Measurements from ENCODE around the gene ATG9B. TPM values are rescaled to one million over a fixed set of nuclear protein-coding genes. Genes with fewer than 3 reads are reported as not detected.

Gene ATG9B
- total and polyA plus RNA-seq, 10 donors, result 0.66 to 3.8 (median 2.4) TPM

DNA sequence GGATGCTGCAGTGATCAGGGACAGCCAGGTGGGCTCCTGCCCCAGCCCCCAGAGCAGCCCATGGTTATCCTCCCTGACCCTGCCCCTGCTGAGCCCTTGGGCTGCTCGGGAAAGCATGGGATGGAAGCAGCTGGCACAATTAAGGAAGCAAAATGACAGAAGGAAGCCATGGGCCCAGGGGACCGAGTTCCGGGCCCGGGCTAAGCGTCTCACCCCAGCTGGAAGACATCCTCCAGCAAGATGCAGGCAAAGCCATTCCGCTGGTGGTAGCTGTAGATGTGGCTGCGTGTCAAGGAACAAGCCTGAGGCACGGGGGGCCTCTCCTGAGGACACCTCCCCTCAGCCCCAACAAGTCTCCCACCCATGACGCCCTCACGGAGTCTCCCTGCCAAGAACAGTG is 1.1 kb downstream of the ATG9B start:
- WGBS, 5 donors, result 73 to 88% (median 75%) methylated on average over 9 to 10 of the region's 10 CpGs
- H3K36me3 ChIP-seq, result no peaks in the 10 kb centered on the region
- intact Hi-C loops (cut with DNase I; ENCODE audit: low total_unique reads), result no loop called here
- H3K4me1 ChIP-seq, result peaks cover 12 to 23% (median 22%) of the 10 kb centered on the region in 6 donors
- H3K9me3 ChIP-seq, result no peaks in the 10 kb centered on the region
- TF ChIP-seq POLR2A (IDR thresholded peaks at IDR 0.05), result no peak
- TF ChIP-seq, protein P1, sequence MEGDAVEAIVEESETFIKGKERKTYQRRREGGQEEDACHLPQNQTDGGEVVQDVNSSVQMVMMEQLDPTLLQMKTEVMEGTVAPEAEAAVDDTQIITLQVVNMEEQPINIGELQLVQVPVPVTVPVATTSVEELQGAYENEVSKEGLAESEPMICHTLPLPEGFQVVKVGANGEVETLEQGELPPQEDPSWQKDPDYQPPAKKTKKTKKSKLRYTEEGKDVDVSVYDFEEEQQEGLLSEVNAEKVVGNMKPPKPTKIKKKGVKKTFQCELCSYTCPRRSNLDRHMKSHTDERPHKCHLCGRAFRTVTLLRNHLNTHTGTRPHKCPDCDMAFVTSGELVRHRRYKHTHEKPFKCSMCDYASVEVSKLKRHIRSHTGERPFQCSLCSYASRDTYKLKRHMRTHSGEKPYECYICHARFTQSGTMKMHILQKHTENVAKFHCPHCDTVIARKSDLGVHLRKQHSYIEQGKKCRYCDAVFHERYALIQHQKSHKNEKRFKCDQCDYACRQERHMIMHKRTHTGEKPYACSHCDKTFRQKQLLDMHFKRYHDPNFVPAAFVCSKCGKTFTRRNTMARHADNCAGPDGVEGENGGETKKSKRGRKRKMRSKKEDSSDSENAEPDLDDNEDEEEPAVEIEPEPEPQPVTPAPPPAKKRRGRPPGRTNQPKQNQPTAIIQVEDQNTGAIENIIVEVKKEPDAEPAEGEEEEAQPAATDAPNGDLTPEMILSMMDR (IDR thresholded peaks at IDR 0.05 in 8 of 11, conservative IDR thresholded peaks at IDR 0.05 in 3 of 11), result no peak
- TF ChIP-seq POLR2AphosphoS5 (IDR thresholded peaks at IDR 0.05), result no peak
- H3K27me3 ChIP-seq (replicated peaks in 1 of 7), result peaks cover 0 to 55% (median 22%) of the 10 kb centered on the region in 7 donors
- no peak for DNase-seq
- no peak overlapping the region for H3K27ac ChIP-seq
- no peak overlapping the region for H3K4me3 ChIP-seq

DNA sequence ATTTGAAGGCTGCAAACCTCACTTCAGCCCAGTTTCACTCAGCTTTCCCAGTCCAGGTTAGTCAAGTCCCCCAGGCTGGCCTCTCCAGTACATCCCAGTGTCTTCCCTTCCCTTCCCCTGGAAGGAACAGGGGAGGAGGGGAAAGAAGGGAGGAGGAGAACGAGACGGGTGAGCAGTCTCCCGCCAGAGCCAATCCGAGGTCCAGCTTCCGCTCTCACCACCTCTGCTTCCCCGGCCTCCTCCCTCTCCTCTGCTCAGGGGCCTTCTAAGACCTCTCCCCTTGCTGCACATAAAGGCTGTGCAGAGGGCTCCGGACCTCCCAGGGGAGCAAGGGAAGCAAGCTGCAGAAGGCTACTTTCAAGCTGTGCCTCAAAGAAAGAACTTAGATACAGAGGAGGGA is 4.1 kb downstream of the ATG9B start:
- no peak for DNase-seq
- H3K9me3 ChIP-seq, result no peaks in the 10 kb centered on the region
- no peak for TF ChIP-seq POLR2AphosphoS5 (IDR thresholded peaks at IDR 0.05)
- TF ChIP-seq, protein P1 (IDR thresholded peaks at IDR 0.05 in 8 of 11, conservative IDR thresholded peaks at IDR 0.05 in 3 of 11), result no peak
- peaks cover 0 to 63% (median 25%) of the 10 kb centered on the region in 7 donors for H3K27me3 ChIP-seq (replicated peaks in 1 of 7)
- H3K36me3 ChIP-seq, result peaks cover 0 to 2% (median 0%) of the 10 kb centered on the region in 6 donors
- peaks cover 16 to 44% (median 29%) of the 10 kb centered on the region in 6 donors for H3K4me1 ChIP-seq
- no peak overlapping the region for H3K4me3 ChIP-seq
- H3K27ac ChIP-seq, result no peak overlapping the region
- WGBS, 5 donors, result 50 to 74% (median 69%) methylated on average over 7 of the region's 7 CpGs
- intact Hi-C loops (cut with DNase I; ENCODE audit: low total_unique reads), result no loop called here

DNA sequence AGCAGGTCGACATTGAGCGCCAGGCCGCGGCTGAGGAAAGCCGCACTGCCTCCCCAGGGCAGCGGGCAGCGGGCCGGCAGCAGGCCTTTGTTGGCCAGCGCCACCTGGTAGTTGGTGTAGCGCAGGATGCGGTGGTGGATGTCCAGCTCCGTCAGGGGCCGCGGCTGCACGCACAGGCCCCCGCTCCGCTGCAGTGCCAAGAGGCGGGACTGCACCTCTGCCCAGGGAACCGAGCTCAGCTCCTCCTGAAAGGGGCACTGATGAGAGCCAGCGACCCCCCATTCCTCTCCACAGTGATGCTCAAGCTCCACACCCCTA is 5.2 kb downstream of the ATG9B start:
- 14 to 41% (median 20%) methylated on average over 5 to 20 of the region's 20 CpGs for WGBS, 5 donors
- peaks cover 0 to 62% (median 25%) of the 10 kb centered on the region in 7 donors for H3K27me3 ChIP-seq (replicated peaks in 1 of 7)
- no peak for DNase-seq
- H3K27ac ChIP-seq, result no peak overlapping the region
- no peaks in the 10 kb centered on the region for H3K9me3 ChIP-seq
- H3K4me1 ChIP-seq, result peaks cover 16 to 56% (median 40%) of the 10 kb centered on the region in 6 donors
- intact Hi-C loops (cut with DNase I; ENCODE audit: low total_unique reads), result no loop called here
- peak overlapping the region; percentile 4 to 67 (median 33) for H3K4me3 ChIP-seq
- TF ChIP-seq POLR2AphosphoS5 (IDR thresholded peaks at IDR 0.05), result no peak
- TF ChIP-seq, protein P1 (IDR thresholded peaks at IDR 0.05 in 8 of 11, conservative IDR thresholded peaks at IDR 0.05 in 3 of 11), result no peak
- TF ChIP-seq POLR2A (IDR thresholded peaks at IDR 0.05), result no peak
- peaks cover 0 to 13% (median 0%) of the 10 kb centered on the region in 6 donors for H3K36me3 ChIP-seq

DNA sequence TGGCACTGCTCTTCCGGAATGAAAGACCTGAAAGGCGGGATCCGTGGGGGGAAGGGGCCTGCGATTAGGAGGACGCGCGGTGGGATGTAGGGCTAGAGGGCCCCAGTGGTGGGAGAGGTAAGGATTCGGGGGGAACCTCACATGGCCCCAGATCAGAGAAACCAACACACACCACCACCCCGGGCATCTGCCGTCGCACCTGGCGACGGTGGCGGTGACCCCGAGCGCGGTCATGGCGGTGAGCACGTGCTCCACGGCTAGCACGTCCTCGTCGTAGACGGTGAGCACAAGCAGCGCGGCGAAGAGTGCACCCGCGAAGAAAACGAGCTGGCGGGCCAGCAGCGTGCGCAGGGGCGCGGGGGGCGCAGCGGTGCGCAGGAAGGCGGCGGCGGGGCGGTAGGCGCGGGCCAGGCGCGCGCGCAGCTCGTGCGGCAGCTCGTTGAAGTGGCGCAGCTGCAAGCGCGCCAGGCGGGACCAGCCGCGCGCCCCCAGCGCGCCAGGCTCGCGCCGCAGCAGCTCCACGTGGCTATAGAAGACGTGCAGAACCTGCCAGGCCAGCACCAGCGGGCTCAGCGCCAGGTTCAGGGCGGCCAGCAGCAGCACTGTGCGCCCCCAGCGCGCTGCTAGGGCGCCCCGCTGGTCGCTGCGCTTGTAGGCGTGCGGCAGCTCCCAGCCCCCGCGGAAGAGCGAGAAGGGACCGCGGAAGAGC is 5.7 kb downstream of the ATG9B start:
- intact Hi-C loops (cut with DNase I; ENCODE audit: low total_unique reads), result no loop called here
- Histone ChIP-seq H3K4me3 (peak overlapping the region; percentile 4 to 67 (median 33)), H3K9me3 (no peaks in the 10 kb centered on the region), H3K4me1 (peaks cover 16 to 61% (median 45%) of the 10 kb centered on the region in 6 donors), H3K27ac (peak overlapping the region in 2 of 8 donors; percentile 37 to 45), H3K36me3 (peaks cover 0 to 18% (median 0%) of the 10 kb centered on the region in 6 donors), H3K27me3 (replicated peaks in 1 of 7) (peaks cover 0 to 62% (median 25%) of the 10 kb centered on the region in 7 donors)
- peak in 1 of 3 donors; percentile 50 for TF ChIP-seq POLR2AphosphoS5 (IDR thresholded peaks at IDR 0.05)
- no peak for TF ChIP-seq POLR2A (IDR thresholded peaks at IDR 0.05)
- TF ChIP-seq, protein P1 (IDR thresholded peaks at IDR 0.05 in 8 of 11, conservative IDR thresholded peaks at IDR 0.05 in 3 of 11), result peak in 4 of 11 experiments; percentile 12 to 53 (median 24)
- no peak for DNase-seq
- 2 to 7% (median 2%) methylated on average over 60 to 82 of the region's 82 CpGs for WGBS, 5 donors
